ENCODE data around the gene MYH10. TPM values are rescaled to one million over a fixed set of nuclear protein-coding genes. Genes with fewer than 3 reads are reported as not detected.

The MYH10 gene
- total and polyA plus RNA-seq, 2 experiments from 2014 or later = 46.8 to 69.5 TPM

- H4K20me1 ChIP-seq (ENCODE audit: insufficient read depth) = peaks cover 3% of the 10 kb centered on the region
- TF ChIP-seq EZH2phosphoT487 (IDR thresholded peaks at IDR 0.05; ENCODE audit: insufficient read depth, low read depth) (no peak), EZH2 (IDR thresholded peaks at IDR 0.05; ENCODE audit: insufficient read depth, poor library complexity, severe bottlenecking) (no peak)
- H3K27me3 ChIP-seq (replicated peaks; ENCODE audit: insufficient read depth) = no peaks in the 10 kb centered on the region
- peaks cover 16% of the 10 kb centered on the region for H3F3A ChIP-seq (ENCODE audit: insufficient read depth)
- H3K27ac ChIP-seq = no peak overlapping the region
- no peak overlapping the region for H2AFZ ChIP-seq
- peaks cover 36% of the 10 kb centered on the region for H3K4me1 ChIP-seq (ENCODE audit: insufficient read depth)
- peaks cover 46% of the 10 kb centered on the region for H3K36me3 ChIP-seq (ENCODE audit: low read depth)
- H3K9ac ChIP-seq = no peak overlapping the region
- no peak overlapping the region for H3K4me3 ChIP-seq
- H3K79me2 ChIP-seq (ENCODE audit: insufficient read depth) = peaks cover 93% of the 10 kb centered on the region
- in situ Hi-C loops (cut with MboI) = no loop called here
- no peaks in the 10 kb centered on the region for H3K9me2 ChIP-seq (ENCODE audit: insufficient read depth)
- no peak overlapping the region for H3K4me2 ChIP-seq (ENCODE audit: unreplicated experiment)
- 55% methylated on average over 16 of the region's 16 CpGs for WGBS, 2 experiments (ENCODE audit: low coverage in 1 of 2, low lambda C conversion rate in 2 of 2, missing lambda C conversion rate in 2 of 2)
- DNase-seq = no peak
- no peaks in the 10 kb centered on the region for H3K9me3 ChIP-seq (ENCODE audit: low read depth)
These were observed 163.0 kb downstream of the MYH10 start for GRCh38 chr17:8467527-8467926.

DNA sequence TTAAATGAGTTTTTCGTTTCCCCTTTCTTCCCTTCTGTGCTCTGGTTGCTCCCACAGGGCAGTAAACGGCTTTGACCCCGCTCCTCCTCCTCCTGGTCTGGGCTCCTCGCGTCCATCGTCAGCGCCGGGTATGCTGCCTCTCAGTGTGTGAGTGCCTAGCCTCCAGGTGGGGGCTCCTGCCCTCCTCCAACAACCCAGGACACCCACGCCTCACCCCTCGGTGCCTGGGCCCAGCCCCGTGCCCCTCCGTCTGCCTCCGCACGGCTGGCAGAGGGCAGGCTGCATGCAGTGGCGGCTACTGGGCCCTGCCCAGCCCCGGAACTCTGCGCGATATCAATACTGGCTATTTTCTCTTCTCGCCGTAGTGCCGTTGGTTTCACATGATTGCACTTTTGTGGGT is 163.7 kb downstream of the MYH10 start:
- in situ Hi-C loops (cut with MboI) = no loop called here
- TF ChIP-seq EZH2phosphoT487 (IDR thresholded peaks at IDR 0.05; ENCODE audit: insufficient read depth, low read depth) (no peak), EZH2 (IDR thresholded peaks at IDR 0.05; ENCODE audit: insufficient read depth, poor library complexity, severe bottlenecking) (no peak)
- Histone ChIP-seq H2AFZ (no peak overlapping the region), H3K36me3 (ENCODE audit: low read depth) (peaks cover 52% of the 10 kb centered on the region), H3K27ac (peak overlapping the region; percentile 58), H3K9ac (peak overlapping the region; percentile 48), H3F3A (ENCODE audit: insufficient read depth) (peaks cover 22% of the 10 kb centered on the region), H3K27me3 (replicated peaks; ENCODE audit: insufficient read depth) (no peaks in the 10 kb centered on the region), H3K4me1 (ENCODE audit: insufficient read depth) (peaks cover 39% of the 10 kb centered on the region), H3K79me2 (ENCODE audit: insufficient read depth) (peaks cover 93% of the 10 kb centered on the region), H3K4me2 (ENCODE audit: unreplicated experiment) (no peak overlapping the region), H3K9me2 (ENCODE audit: insufficient read depth) (no peaks in the 10 kb centered on the region), H4K20me1 (ENCODE audit: insufficient read depth) (peaks cover 3% of the 10 kb centered on the region), H3K4me3 (no peak overlapping the region), H3K9me3 (ENCODE audit: low read depth) (no peaks in the 10 kb centered on the region)
- WGBS, 2 experiments (ENCODE audit: low coverage in 1 of 2, low lambda C conversion rate in 2 of 2, missing lambda C conversion rate in 2 of 2) = 94 to 97% methylated on average over 20 to 21 of the region's 21 CpGs
- DNase-seq = no peak

DNA sequence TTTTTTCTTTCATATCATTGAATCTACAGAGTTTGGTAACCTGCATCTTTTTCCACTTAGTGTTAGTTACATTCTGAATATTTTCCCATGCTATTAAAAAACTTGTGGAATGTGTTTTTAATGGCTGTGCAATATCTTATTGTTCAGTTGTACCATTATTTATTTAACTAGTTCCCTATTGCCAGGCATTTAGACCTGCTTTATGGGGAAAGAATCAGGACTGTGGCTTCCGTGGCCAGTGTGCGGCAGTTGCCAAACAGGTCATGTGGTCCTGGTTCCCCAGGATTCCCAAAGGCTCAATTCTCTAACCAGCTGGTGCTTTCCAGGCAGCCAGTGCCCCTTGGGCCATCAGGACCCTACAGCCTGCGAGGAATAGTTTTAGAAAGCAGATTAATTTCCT is 164.1 kb downstream of the MYH10 start:
- Histone ChIP-seq H3K4me3 (no peak overlapping the region), H2AFZ (no peak overlapping the region), H3K27me3 (replicated peaks; ENCODE audit: insufficient read depth) (no peaks in the 10 kb centered on the region), H3K79me2 (ENCODE audit: insufficient read depth) (peaks cover 93% of the 10 kb centered on the region), H3K9ac (peak overlapping the region; percentile 48), H3K9me3 (ENCODE audit: low read depth) (no peaks in the 10 kb centered on the region), H4K20me1 (ENCODE audit: insufficient read depth) (peaks cover 3% of the 10 kb centered on the region), H3K27ac (peak overlapping the region; percentile 58), H3K4me2 (ENCODE audit: unreplicated experiment) (no peak overlapping the region), H3K9me2 (ENCODE audit: insufficient read depth) (no peaks in the 10 kb centered on the region), H3K36me3 (ENCODE audit: low read depth) (peaks cover 53% of the 10 kb centered on the region), H3K4me1 (ENCODE audit: insufficient read depth) (peaks cover 39% of the 10 kb centered on the region), H3F3A (ENCODE audit: insufficient read depth) (peaks cover 23% of the 10 kb centered on the region)
- peak; percentile 67 for DNase-seq
- 79 to 86% methylated on average over 3 of the region's 3 CpGs for WGBS, 2 experiments (ENCODE audit: low coverage in 1 of 2, low lambda C conversion rate in 2 of 2, missing lambda C conversion rate in 2 of 2)
- in situ Hi-C loops (cut with MboI) = no loop called here
- TF ChIP-seq EZH2 (IDR thresholded peaks at IDR 0.05; ENCODE audit: insufficient read depth, poor library complexity, severe bottlenecking) (no peak), EZH2phosphoT487 (IDR thresholded peaks at IDR 0.05; ENCODE audit: insufficient read depth, low read depth) (no peak)

GRCh38 chr17:8465759-8466158 is 164.8 kb downstream of the MYH10 start:
- H3K9ac ChIP-seq = peak overlapping the region; percentile 25; the same call in 1 of the 2 replicates
- no peaks in the 10 kb centered on the region for H3K9me3 ChIP-seq (ENCODE audit: low read depth)
- no peak overlapping the region for H2AFZ ChIP-seq
- H3K4me1 ChIP-seq (ENCODE audit: insufficient read depth) = peaks cover 39% of the 10 kb centered on the region
- no peaks in the 10 kb centered on the region for H3K27me3 ChIP-seq (replicated peaks; ENCODE audit: insufficient read depth)
- peaks cover 3% of the 10 kb centered on the region for H4K20me1 ChIP-seq (ENCODE audit: insufficient read depth)
- peaks cover 55% of the 10 kb centered on the region for H3K36me3 ChIP-seq (ENCODE audit: low read depth)
- H3K4me2 ChIP-seq (ENCODE audit: unreplicated experiment) = no peak overlapping the region
- H3K4me3 ChIP-seq = no peak overlapping the region
- peak overlapping the region; percentile 58 for H3K27ac ChIP-seq
- peaks cover 93% of the 10 kb centered on the region for H3K79me2 ChIP-seq (ENCODE audit: insufficient read depth)
- WGBS, 2 experiments (ENCODE audit: low coverage in 1 of 2, low lambda C conversion rate in 2 of 2, missing lambda C conversion rate in 2 of 2) = 28 to 51% methylated on average over 11 to 12 of the region's 12 CpGs
- H3F3A ChIP-seq (ENCODE audit: insufficient read depth) = peaks cover 30% of the 10 kb centered on the region
- in situ Hi-C loops (cut with MboI) = no loop called here
- DNase-seq = no peak
- no peak for TF ChIP-seq EZH2 (IDR thresholded peaks at IDR 0.05; ENCODE audit: insufficient read depth, poor library complexity, severe bottlenecking)
- H3K9me2 ChIP-seq (ENCODE audit: insufficient read depth) = no peaks in the 10 kb centered on the region

DNA sequence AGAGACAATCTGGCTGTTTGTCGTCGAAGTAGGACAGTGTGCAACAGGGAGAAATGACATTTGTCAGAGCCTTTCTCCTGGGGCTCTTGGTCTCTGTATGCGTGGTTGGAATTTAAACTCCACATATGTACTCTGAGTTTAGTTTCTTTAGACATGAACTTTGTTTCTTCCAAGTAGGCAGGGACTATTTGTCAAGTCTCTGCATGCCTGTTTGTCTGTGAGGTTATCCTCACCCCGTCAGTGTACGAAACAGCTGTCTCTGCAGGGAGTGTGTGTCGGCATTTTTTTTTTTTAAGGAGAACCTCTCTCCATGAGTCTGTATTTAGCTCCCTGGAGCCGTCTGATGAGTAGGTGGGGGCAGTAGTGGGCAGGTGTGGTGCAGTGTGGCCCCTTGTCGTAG is 165.2 kb downstream of the MYH10 start:
- H3K27ac ChIP-seq = no peak overlapping the region
- no peak for TF ChIP-seq EZH2phosphoT487 (IDR thresholded peaks at IDR 0.05; ENCODE audit: insufficient read depth, low read depth)
- TF ChIP-seq EZH2 (IDR thresholded peaks at IDR 0.05; ENCODE audit: insufficient read depth, poor library complexity, severe bottlenecking) = no peak
- DNase-seq = no peak
- no peaks in the 10 kb centered on the region for H3K9me2 ChIP-seq (ENCODE audit: insufficient read depth)
- H3K9ac ChIP-seq = peak overlapping the region; percentile 25; the same call in 1 of the 2 replicates
- H3K4me1 ChIP-seq (ENCODE audit: insufficient read depth) = peaks cover 39% of the 10 kb centered on the region
- no peak overlapping the region for H3K4me2 ChIP-seq (ENCODE audit: unreplicated experiment)
- in situ Hi-C loops (cut with MboI) = no loop called here
- peaks cover 3% of the 10 kb centered on the region for H4K20me1 ChIP-seq (ENCODE audit: insufficient read depth)
- no peaks in the 10 kb centered on the region for H3K9me3 ChIP-seq (ENCODE audit: low read depth)
- H3K36me3 ChIP-seq (ENCODE audit: low read depth) = peaks cover 59% of the 10 kb centered on the region
- H3K79me2 ChIP-seq (ENCODE audit: insufficient read depth) = peaks cover 93% of the 10 kb centered on the region
- peaks cover 34% of the 10 kb centered on the region for H3F3A ChIP-seq (ENCODE audit: insufficient read depth)
- H3K4me3 ChIP-seq = no peak overlapping the region
- H3K27me3 ChIP-seq (replicated peaks; ENCODE audit: insufficient read depth) = no peaks in the 10 kb centered on the region
- 48 to 51% methylated on average over 8 of the region's 8 CpGs for WGBS, 2 experiments (ENCODE audit: low coverage in 1 of 2, low lambda C conversion rate in 2 of 2, missing lambda C conversion rate in 2 of 2)
- no peak overlapping the region for H2AFZ ChIP-seq
